Measurements from ENCODE around the gene CDK5. TPM values are rescaled to one million over a fixed set of nuclear protein-coding genes. Genes with fewer than 3 reads are reported as not detected.

CDK5 gene
- polyA plus RNA-seq, 1 donor (not counting 4 experiments of a cell fraction or from before 2014, with no cell fraction given) = 19.3 TPM

DNA sequence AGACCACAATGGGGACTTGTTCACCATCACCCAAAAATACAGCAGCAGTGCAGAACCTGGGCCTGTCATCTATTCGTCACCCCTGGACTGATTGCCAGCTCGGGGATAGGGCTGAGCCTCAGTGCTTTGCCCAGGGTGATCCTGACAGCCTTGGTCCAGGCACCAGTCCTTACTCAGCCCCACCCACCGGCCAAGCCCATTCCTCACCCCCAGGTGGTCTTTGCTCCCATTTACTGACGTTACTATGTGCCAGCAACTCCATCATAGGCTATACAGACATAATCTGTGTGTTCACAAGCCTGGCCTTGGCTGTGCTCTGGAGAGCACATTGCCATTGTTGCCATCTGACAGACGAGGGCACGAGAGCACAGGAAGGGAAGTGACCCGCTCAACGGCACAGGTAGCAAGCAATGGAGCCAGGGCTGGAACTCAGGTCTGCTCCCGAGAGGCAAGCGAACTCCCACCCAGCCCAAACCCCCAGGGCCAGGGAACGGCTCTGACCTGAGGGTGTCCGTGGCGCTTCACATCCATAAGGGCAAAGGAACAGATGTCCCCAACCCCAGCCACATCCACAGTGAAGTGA, 40.2 kb downstream of the CDK5 start:
- Histone ChIP-seq H3K36me3 (ENCODE audit: control insufficient read depth in 2 of 2, extremely low read depth in 1 of 2, insufficient read depth in 2 of 2, low read length in 2 of 2) (no peaks in the 10 kb centered on the region), H3K4me1 (ENCODE audit: control insufficient read depth, extremely low read depth, insufficient read depth, low read length) (peaks cover 8% of the 10 kb centered on the region), H3K4me2 (ENCODE audit: control insufficient read depth, extremely low read depth, insufficient read depth, low read depth, low read length) (no peak overlapping the region), H3K27me3 (ENCODE audit: control insufficient read depth, extremely low read depth, insufficient read depth, low read length) (peaks cover 52% of the 10 kb centered on the region), H3K9me3 (ENCODE audit: control insufficient read depth, low read depth, low read length) (no peaks in the 10 kb centered on the region), H3K4me3 (ENCODE audit: control insufficient read depth in 2 of 3, extremely low read depth in 1 of 3, insufficient read depth in 2 of 3, low read depth in 1 of 3, low read length in 3 of 3) (no peak overlapping the region), H4K20me1 (ENCODE audit: control insufficient read depth, extremely low read depth, insufficient read depth, low read length) (no peaks in the 10 kb centered on the region), H3K79me2 (ENCODE audit: control insufficient read depth, insufficient read depth, low read length) (no peaks in the 10 kb centered on the region), H3K9me1 (ENCODE audit: control insufficient read depth, extremely low read depth, insufficient read depth, low read length) (no peaks in the 10 kb centered on the region), H3K9ac (ENCODE audit: control insufficient read depth, extremely low read depth, insufficient read depth, low read length) (no peak overlapping the region), H3K27ac (ENCODE audit: control insufficient read depth, insufficient read depth, low read length) (no peak overlapping the region), H2AFZ (ENCODE audit: control insufficient read depth, low read length) (no peak overlapping the region)
- DNase-seq (ENCODE audit: low read depth, low spot score) = no peak
- FAIRE-seq = no peak
- dilution Hi-C loops (cut with MboI; ENCODE audit: extremely low pct_ligation_motif_present, low sequenced_read_pairs) = no loop called here
- no peak for TF ChIP-seq CTCF (optimal IDR thresholded peaks at IDR 0.05 in 1 of 3, IDR thresholded peaks at IDR 0.05 in 1 of 3, conservative IDR thresholded peaks at IDR 0.05 in 1 of 3; ENCODE audit: extremely low read depth in 1 of 3, insufficient read depth in 2 of 3, low read length in 3 of 3)
- TF ChIP-seq EZH2 (IDR thresholded peaks at IDR 0.05; ENCODE audit: low read length) = no peak

DNA sequence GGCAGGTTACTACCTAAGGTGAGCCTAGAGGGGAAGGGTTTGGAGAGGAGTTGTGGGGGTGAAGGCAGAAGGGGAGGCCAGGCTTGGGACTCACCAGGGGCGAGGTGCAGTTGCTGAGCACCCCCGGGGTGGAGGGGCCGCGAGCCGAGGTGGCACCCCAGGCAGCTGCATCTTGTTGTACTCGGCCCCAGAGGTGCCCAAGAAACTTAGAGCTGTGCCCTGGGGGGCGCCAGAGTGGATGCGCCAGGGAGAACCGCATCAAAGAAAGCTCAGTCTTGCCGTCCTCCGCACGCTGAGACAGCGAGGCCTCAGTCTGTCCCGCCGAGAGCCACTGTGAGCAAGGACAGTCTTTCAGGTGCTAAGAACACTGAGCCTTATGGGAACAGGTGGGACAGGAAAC, 40.8 kb downstream of the CDK5 start:
- Histone ChIP-seq H3K9ac (ENCODE audit: control insufficient read depth, extremely low read depth, insufficient read depth, low read length) (no peak overlapping the region), H3K4me3 (ENCODE audit: control insufficient read depth in 2 of 3, extremely low read depth in 1 of 3, insufficient read depth in 2 of 3, low read depth in 1 of 3, low read length in 3 of 3) (no peak overlapping the region)

More for the DNA sequence above, 40.8 kb downstream of the CDK5 start:
- FAIRE-seq = no peak
- Histone ChIP-seq H3K4me1 (ENCODE audit: control insufficient read depth, extremely low read depth, insufficient read depth, low read length) (peaks cover 8% of the 10 kb centered on the region), H3K9me1 (ENCODE audit: control insufficient read depth, extremely low read depth, insufficient read depth, low read length) (no peaks in the 10 kb centered on the region), H3K79me2 (ENCODE audit: control insufficient read depth, insufficient read depth, low read length) (no peaks in the 10 kb centered on the region), H3K27me3 (ENCODE audit: control insufficient read depth, extremely low read depth, insufficient read depth, low read length) (peaks cover 56% of the 10 kb centered on the region), H3K4me2 (ENCODE audit: control insufficient read depth, extremely low read depth, insufficient read depth, low read depth, low read length) (no peak overlapping the region), H2AFZ (ENCODE audit: control insufficient read depth, low read length) (no peak overlapping the region), H3K27ac (ENCODE audit: control insufficient read depth, insufficient read depth, low read length) (no peak overlapping the region), H3K36me3 (ENCODE audit: control insufficient read depth in 2 of 2, extremely low read depth in 1 of 2, insufficient read depth in 2 of 2, low read length in 2 of 2) (no peaks in the 10 kb centered on the region), H4K20me1 (ENCODE audit: control insufficient read depth, extremely low read depth, insufficient read depth, low read length) (no peaks in the 10 kb centered on the region), H3K9me3 (ENCODE audit: control insufficient read depth, low read depth, low read length) (no peaks in the 10 kb centered on the region)
- DNase-seq (ENCODE audit: low read depth, low spot score) = no peak
- dilution Hi-C loops (cut with MboI; ENCODE audit: extremely low pct_ligation_motif_present, low sequenced_read_pairs) = no loop called here
- TF ChIP-seq CTCF (optimal IDR thresholded peaks at IDR 0.05 in 1 of 3, IDR thresholded peaks at IDR 0.05 in 1 of 3, conservative IDR thresholded peaks at IDR 0.05 in 1 of 3; ENCODE audit: extremely low read depth in 1 of 3, insufficient read depth in 2 of 3, low read length in 3 of 3) (no peak), EZH2 (IDR thresholded peaks at IDR 0.05; ENCODE audit: low read length) (no peak)

Measured in keratinocyte (primary cell).